T-helper 2 cell (primary cell): ENCODE measurements around the gene DCAF7.

Experiments
- DNase-seq, 5 experiments: peaks; one replicate each; pipeline versions ENCODE4 v3.0.0 to v3.0.0-alpha.2; 2012 to 2022

The DCAF7 gene

DNA sequence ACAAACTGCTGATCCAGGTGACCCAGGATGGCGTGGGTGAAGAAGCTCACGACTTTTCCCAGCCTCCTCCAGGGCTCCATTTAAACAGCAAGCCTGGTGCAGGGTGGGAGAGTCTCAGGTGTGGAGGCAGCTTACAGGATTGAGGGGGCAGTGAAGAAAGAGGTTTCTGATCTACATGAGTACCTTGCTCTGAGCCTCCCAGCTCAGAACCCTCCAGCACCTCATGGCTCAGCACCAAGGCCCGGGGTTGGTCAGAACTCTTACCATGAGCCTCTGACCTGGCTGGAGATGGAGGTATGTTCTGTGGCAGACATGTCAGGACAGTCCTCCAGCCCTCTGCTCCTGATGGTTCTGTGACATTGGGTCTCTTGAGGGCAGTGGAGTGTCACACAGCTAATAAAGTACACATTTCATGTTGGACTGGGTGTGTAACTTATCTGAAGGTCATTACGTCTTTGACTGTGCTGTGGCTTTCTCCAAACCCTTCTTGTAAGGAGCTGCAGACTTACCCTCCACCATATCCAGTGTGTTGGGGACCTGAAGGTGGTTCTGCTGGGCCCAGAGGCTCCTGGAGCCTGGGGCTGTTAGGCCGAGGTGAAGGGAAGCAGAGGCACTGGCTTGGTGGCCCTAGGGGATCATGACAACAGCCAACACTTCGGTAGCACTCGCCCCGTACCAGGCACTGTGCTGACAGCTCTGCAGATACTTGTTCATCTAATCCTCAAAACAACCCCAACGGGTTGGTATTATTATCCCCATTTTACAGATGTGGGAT is 3.8 kb upstream of the DCAF7 start:
- DNase-seq = no peak

DNA sequence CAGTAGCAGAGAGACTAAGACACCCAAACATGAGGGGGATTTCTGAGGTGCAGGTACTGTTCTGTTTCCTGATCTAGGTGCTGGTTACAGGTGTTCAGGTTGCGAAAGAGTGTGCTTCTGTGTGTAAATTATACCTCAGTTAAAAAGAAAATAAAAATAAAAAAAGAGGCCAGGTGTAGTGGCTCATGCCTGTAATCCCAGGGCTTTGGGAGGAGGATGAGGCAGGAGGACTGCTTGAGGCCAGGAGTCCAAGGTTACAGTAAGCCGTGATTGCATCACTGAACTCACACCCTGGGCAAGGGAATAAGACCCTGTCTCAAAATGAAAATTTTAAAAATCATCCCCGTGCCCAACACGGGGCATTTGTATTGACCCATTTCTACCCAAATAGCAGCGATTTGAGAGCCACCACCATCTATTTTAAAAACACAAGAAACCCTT is 3.2 kb upstream of the DCAF7 start:
- no peak for DNase-seq

DNA sequence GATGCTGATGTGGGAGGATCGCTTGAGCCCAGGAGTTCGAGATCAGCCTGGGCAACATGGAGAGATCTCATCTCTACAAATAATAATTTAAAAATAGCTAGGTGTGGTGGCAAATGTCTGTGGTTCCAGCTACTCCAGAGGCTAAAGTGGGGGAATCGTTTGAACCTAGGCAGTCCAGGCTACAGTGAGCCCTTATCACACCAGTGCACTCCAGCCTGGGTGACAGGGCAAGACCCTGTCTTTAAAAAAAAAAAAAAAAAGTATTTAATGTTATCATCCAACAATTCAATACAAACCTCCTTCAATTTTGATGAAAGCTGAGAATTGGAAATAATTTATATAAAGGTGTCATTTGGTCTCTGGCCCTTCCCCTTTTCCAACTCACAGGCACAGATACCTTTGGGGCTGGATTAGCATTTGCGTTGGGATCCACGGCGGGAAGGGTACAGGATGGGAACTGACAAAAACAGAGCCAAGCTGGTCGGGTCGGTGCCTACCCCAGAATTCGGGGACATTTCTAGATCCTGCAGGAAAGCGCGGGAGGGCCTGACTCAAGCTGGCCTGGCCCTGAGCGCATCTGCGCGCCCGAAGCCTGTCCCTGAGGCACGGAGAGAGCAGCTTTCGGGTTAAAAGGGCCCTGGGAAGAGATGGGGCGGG is 860 bp upstream of the DCAF7 start:
- DNase-seq = no peak

DNA sequence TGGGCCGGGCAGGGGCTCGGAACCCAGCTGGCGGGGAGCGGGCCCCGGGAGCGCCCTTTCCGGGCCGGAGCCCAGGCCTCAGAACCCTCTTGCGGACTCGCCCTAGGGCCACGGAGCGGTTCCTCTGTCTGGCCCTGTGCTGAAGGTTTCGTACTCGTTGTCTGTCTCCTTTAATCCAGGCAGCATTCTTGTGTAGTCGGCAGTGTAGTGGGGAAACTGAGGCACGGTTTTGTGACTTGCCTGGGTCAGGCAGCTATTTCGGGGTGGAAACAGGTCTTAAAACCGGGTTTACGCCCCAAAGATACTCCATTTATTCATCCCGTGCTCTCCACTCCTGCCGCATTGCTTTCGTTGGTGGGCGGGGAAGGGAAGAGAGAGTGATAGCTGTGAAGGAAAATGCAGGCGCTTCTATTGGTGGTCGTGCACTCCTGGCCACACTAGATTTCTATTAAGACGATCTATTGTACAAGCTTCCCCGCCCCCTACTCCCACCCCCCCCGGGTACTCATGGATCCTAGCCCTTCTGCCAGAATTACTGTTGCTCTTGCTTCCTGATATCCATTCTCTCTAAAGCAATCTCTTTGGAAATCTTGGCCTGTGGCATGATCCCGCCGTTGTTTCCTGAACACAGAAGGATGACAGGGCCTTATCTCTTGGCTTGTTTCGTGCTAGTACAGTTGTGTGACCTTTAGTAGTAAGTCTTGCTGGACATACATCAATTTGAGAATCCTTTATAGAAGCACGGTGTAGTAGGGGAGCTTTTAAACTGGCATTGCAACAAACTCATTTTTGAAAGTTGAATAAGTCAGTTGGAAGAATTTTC is 751 bp downstream of the DCAF7 start:
- no peak for DNase-seq

DNA sequence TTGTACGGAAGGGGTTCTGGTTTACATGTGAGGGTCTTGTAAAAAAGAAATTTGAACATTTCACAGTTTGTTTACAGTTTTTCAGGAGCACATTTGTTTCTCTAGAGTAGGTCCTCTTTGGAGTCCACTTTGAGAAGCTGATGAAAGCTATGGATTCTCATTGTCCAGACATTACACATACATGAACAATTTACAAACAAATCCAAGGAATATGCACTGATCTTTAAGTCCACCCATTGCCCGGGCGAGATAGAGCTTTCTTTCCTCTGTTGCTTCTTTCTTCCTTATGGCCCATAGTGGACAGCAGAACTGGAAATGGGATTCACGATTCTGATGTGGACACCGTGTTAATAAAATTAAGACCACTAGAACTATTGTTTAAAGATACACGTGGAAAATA is 1.9 kb downstream of the DCAF7 start:
- DNase-seq = no peak

DNA sequence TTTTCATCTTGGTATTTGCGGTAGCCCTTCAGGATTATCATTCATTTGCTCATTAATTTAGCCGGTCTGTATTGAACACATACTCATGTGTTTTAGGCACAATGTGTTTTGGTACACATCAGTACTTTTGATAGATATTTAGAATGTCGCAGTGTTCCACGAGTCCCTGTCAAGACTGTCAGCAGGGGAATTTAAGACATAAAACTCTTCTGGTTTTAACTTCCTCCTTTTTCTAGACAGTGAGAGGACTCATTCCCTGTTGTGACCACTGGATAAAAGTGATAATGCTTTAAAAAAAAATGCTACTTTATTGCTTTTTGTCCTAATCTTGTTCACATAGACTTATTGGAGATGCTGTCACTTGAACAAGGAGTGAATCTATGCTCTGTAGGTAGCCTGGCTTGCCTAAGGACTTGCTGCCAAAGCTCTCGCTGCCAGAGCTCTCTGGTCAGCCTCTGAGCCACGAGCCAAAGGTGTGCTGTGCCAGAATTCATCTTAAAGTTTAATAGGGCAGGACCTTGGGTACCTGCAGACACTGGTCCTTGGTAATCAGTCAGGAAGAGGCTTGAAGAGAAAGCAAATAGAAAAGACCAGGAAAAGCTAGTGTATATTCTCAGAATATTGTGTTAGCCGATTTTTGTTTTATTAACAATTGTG is 5.4 kb downstream of the DCAF7 start:
- no peak for DNase-seq

DNA sequence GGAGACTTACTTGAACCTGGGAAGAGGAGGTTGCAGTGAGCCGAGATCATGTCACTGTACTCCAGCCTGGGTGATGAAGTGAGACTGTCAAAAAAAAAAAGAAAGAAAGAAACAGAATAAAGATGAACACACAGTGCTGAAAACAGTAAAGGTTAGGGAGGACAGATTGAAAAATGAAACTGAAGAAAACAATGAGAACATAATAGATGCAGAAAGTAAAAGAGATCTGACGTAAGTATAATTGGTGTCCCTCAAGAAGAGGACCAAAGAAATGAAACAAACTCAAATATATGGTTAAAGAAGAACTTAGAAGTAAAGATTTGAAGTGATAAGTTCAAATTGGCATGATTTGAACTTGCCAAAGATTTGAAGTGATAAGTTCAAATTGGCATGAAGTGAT is 7.1 kb downstream of the DCAF7 start:
- no peak for DNase-seq

DNA sequence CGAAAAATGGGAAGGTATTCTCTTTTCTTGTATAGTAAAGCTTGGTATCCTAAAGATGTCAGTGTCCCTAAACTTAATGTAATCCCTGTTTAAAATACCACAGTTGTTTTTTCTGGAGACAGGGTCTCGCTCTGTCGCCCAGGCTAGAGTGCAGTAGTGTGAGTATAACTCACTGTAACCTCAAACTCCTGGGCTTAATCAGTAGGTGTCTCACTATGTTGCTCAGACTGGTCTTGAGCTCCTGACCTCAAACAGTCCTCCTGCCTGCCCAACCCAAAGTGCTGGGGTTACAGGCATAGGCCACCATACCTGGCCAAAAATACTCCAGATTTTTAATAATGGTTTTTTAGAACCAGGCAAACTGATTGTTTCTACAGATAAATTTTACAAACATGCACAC is 8.2 kb downstream of the DCAF7 start:
- DNase-seq = no peak

DNA sequence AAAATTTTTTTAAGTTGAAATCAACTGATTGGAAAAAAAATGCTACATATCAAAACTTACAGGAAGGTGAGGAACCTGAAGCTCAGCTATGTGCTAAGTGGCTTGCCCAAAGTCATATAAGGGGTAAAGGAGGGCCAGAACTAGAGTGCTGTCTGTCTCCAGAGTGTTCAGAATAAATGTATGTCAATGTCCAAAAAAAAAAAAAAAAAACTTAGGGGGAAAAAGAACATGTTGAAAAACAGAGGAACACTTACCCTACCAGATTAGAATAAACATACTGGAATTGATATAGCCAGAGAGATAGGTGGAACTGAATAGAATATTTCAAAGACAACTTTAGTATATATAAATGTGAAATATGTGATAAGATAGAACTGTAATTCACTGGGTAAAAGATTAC is 11.5 kb downstream of the DCAF7 start:
- DNase-seq = no peak

DNA sequence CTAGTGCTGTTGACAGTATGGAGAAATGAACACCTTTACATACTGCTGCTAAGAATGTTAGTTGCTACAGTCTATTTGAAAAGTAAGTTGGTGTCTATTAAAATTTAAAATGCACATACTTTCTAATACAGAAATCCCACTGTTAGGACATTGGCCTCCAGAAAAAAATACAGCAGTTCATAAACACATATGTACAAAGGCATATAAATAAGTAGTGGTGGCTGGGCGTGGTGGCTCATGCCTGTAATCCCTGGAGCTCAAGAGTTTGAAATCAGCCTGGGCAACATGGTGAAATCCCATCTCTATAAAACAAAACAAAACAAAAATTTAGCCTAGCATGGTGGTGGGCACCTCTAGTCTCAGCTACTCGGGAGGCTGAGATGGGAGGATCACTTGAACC is 13.1 kb downstream of the DCAF7 start:
- DNase-seq = no peak

DNA sequence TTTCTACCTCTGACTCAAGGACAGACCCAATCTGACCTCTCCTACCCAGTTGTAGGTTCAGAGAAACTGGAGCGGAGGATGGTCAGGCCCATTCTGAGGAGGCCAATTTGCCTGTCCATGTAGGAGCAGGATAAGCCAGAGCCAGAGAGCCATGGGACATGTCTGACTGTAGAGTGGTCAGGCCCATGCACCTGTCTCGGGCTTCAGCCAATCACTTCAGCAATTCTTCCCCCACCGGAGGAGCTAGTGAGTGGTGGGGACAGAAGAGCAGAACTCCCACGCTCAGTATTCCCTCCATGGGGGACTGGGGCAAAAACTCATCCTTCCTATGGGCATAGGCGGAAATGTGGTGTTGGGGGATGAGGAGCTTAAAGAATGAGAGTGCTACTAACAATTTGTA is 14.3 kb downstream of the DCAF7 start:
- no peak for DNase-seq

DNA sequence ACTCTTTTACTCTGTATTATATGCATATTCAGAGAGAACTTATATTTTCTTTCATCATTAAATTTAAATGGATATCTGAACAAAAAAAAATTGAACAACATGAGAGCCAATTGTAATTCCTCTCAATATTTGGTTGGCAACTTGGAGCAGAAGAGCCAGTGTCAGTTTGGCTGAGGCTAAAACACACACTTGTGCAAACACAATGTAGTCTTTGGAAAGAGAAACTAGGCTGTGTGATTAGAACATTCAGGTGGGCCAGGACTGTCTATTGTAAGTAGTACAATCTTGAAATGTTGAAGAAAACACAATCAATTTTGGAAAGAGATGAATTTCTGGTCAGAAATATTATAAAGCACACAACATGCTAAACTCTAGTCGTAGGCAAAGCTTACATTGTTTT is 17.0 kb downstream of the DCAF7 start:
- no peak for DNase-seq

DNA sequence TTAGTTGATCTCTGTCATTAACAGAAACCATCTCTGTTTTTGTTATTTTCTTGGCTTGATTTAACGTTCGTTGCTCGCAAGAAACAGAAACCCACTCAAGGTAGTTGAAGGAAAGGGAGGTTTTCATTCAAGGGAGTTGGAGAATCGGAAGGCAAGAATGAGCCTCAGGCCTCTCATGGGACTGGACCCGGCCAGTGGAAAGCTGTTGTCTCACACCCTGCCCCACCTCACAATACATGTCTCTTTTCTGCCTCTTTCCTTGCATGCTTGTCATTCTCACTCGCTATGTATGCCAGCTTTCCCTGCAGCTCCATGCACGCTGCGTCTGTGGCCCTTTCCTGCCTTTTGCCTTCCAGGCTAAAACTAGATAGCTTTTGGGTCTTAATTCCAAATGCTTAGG is 18.3 kb downstream of the DCAF7 start:
- DNase-seq = no peak

DNA sequence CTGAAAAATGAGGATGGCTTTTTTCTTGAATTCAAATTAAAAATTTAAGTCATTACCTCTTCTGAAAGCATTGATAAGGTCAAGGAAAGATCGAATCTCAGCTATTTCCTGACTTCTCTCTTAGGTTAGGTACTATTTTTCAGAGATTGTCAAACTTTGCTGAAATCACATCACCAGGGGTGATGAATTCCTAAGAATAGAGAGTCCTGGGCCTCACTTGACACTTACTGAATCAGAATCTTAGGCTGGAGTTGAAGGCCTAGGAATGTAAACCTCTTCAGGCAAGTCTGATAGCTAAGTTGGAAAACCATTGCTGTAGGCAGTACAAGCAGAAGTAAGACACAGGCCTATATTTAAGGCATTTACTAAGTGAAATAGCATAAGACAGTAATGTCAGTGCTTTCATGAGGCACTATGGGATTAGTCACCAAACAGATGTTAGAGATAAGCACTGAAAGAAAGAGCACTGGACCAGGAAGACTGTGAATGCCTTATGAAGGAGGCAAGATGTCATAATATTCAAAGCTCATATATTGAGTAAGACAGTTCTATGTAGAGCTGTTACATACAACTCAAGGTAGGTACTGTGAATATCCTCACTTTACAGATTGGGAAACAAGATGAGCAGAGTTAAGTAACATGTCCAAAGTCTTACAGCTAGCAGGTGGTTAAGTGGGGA is 21.5 kb downstream of the DCAF7 start:
- DNase-seq = peak in 1 of 5 experiments; percentile 22

DNA sequence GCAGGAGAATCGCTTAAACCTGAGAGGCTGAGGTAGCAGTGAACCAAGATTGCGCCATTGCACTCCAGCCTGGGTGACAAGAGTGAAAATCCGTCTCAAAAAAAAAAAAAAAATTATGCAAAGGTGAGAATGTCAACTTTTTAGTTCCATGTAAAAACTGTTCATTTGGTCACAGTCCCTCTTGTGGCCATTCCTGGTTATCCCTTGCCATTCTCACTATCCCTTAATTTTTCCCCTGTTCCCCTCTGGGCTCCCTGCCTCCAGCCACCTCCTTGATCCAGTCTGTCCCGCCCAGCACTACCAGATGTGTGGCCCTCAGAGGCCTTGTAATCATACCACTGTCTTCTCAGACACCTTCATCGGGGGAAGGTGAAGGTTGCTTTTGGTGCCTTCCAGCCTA is 23.4 kb downstream of the DCAF7 start:
- DNase-seq = no peak

DNA sequence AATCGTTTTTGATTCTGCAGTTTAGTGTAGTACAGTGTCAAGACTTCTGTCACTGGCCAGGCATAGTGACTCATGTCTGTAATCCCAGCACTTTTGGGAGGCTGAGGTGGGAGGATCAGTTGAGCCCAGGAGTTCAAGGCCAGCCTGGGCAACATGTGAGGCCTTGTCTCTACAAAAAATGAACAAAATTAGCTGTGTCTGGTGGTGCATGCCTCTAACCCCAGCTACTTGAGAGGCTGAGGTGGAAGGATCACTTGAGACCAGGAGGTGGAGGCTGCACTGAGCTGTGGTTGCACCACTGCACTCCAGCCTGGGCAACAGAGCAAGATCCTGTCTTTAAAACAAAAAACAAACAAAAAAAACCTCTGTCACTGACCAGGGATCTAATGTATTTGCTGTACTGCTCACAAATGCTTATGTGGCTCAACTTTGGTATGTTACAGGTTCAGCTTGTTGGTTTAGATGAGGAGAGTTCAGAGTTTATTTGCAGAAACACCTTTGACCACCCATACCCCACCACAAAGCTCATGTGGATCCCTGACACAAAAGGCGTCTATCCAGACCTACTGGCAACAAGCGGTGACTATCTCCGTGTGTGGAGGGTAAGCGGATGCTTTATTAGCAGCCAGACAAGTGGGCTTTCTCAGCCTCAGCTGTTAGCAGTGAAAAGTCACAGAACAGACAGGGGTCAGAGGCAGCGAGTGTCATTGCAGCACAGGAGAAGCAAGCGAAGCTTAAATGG is 27.9 kb downstream of the DCAF7 start:
- DNase-seq = no peak

DNA sequence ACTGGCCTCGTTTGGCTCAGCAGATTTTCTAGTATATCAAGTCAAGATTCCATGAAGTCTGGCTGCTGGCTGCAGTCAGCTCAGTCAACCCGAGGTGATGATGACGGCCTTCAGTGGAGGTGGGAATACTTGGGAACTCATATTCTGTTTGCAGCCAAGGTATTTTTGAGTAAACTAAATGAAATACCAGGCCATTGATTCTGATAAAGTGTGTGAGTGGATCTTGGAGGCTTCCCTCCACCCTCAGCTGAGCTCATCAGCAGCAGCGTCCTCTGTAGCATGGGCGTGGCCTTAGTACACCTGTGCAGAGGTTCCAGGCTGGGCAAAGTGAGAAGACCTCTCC is 28.5 kb downstream of the DCAF7 start:
- DNase-seq = no peak

DNA sequence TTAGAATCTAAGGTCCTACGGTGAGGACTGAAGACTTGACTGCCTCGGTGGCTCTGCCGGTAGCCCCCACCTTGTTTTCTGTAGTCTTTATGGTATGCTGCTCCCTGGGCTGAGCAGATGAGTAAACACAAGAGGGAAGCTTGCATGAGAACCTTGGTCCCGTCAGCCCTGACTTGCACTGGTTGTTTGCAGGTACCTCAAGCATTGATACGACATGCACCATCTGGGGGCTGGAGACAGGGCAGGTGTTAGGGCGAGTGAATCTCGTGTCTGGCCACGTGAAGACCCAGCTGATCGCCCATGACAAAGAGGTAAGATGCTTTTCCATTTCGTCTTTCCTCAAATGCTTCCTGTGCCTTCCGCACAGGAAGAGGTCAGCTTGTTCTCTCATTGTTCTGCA is 29.4 kb downstream of the DCAF7 start:
- no peak for DNase-seq

DNA sequence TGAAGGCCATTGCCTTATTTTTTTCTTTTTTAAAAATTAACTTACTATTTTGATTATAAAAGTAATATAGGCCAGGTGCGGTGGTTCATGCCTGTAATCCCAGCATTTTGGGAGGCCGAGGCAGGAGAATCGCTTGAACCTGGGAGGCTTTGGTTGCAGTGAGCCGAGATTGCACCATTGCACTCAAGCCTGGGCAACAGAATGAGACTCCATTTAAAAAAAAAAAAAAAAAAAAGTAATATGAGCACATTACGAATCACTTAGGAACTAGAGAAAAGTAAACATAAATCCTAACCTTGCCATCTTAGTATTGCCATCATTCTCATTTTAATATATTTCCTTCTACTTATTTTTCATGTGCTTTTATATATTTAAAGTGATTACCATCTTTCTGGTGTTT is 37.5 kb downstream of the DCAF7 start:
- no peak for DNase-seq

DNA sequence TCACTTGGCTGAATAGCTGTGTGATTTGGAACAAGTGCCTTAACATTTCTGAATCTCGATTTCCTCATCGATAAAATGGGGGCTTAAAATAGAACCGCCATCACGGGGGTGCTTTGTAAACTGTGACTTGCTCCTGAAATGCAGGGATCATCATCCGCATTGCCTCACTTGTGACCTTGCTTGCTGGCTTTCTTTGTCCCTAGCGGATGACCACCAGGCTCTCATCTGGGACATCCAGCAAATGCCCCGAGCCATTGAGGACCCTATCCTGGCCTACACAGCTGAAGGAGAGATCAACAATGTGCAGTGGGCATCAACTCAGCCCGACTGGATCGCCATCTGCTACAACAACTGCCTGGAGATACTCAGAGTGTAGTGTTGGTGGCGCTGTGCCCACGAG is 38.5 kb downstream of the DCAF7 start:
- no peak for DNase-seq

DNA sequence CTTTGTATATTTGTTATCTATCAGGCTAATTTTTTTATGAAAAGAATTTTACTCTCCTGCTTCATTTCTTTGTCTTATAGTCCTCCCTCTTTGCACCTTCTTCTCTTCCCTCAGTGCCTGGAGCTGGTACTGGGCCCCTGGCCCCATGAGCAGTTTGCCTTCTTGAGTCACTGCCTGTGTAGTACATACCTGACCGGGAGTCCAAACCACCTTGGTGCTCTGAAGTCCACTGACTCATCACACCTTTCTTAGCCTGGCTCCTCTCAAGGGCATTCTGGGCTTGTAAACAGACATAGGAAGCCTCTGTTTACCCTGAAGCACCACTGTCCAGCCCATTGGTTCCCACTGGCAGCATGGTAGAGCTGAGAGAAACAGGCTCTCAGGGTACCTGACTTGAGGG is 39.4 kb downstream of the DCAF7 start:
- DNase-seq = no peak

DNA sequence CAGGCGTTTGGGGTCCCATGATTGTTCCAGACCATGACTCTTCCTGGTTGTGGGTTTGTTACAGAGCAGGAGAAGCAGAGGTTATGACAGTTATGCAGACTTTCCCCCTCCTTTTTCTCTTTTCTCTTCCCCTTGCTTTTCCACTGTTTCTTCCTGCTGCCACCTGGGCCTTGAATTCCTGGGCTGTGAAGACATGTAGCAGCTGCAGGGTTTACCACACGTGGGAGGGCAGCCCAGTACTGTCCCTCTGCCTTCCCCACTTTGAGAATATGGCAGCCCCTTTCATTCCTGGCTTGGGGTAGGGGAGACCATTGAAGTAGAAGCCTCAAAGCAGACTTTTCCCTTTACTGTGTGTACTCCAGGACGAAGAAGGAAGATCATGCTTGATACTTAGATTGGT is 42.5 kb downstream of the DCAF7 start:
- no peak for DNase-seq
